ENCODE data around the gene CAMTA2.
"Not testable (repeated sequence)": the region's sequence is repeated elsewhere in the genome, so short reads cannot be mapped to it uniquely, and the experiment has no call there.

CAMTA2 gene, protein sequence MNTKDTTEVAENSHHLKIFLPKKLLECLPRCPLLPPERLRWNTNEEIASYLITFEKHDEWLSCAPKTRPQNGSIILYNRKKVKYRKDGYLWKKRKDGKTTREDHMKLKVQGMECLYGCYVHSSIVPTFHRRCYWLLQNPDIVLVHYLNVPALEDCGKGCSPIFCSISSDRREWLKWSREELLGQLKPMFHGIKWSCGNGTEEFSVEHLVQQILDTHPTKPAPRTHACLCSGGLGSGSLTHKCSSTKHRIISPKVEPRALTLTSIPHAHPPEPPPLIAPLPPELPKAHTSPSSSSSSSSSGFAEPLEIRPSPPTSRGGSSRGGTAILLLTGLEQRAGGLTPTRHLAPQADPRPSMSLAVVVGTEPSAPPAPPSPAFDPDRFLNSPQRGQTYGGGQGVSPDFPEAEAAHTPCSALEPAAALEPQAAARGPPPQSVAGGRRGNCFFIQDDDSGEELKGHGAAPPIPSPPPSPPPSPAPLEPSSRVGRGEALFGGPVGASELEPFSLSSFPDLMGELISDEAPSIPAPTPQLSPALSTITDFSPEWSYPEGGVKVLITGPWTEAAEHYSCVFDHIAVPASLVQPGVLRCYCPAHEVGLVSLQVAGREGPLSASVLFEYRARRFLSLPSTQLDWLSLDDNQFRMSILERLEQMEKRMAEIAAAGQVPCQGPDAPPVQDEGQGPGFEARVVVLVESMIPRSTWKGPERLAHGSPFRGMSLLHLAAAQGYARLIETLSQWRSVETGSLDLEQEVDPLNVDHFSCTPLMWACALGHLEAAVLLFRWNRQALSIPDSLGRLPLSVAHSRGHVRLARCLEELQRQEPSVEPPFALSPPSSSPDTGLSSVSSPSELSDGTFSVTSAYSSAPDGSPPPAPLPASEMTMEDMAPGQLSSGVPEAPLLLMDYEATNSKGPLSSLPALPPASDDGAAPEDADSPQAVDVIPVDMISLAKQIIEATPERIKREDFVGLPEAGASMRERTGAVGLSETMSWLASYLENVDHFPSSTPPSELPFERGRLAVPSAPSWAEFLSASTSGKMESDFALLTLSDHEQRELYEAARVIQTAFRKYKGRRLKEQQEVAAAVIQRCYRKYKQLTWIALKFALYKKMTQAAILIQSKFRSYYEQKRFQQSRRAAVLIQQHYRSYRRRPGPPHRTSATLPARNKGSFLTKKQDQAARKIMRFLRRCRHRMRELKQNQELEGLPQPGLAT

DNA sequence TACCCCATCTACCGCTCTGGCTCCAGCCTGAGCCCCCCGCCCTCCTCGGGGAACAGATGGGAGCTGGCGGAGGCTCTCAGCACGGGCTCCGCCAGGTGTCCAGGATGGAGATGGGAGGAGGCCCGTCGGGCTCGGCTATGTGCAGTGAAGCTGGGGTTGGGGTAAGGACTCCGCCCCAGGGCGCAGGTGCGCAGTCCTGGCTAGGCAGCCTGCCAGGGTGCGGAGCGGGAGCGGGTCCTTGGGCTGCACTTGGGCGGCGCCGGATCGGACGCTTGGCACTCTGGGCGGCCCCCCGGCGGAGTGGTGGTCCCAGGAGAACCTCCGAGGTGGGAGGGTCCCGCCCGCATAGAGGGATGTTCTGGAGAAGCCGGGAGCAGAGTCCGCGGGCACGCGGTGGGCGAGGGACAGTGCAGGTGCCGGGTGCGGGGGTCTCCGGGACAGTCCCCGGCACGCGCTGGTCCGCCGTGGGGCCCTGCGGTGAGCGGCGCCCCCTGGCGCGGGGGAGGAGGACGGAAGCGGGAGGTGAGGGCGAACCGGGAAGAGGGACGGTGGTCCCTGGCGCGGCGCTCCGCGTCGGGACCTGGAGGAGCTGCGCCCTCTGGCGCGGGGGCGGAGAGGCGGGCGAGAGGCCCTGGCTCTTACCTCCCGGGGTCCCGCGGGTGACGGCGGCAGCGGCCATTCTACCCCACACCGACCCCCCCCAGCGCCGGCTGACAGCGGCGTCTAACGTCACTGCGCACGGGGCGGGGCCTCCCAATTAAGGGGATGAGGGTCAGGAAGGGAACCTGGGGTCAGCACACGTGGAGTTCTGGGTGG is at the start of gene CAMTA2:
TSS of gene CAMTA2 (minus strand) at position 725 of the 816 bp plus-strand sequence. CDS start 1,453 bp downstream, outside the sequence.
- DNase-seq (ENCODE audit: low read depth, low spot score), result no peak

DNA sequence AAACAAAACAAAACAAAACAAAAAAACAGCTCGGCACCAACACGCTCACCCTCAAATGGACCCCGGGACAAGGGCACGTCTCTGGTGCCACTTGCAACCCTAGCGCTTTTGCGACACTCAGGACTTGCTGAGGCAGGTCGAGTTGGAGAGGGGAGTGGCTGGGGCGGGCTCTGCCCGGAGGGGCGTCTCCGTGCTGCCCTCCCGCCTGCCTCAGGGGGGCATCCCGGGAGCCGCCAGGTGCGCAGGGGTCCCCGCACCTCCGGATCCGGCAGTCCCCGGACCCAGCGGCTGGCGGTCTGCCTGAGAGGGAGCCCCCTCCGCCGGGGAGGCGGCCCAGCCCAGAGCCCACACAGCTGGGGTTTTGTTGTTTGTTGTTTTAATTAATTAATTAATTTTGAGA is 47.8 kb upstream of the CAMTA2 start, which contains the start of gene SLC52A1:
TSS of gene SLC52A1 (minus strand) at position 112 of the 400 bp plus-strand sequence. CDS start 820 bp downstream, outside the sequence.
- DNase-seq (ENCODE audit: low read depth, low spot score), result no peak

DNA sequence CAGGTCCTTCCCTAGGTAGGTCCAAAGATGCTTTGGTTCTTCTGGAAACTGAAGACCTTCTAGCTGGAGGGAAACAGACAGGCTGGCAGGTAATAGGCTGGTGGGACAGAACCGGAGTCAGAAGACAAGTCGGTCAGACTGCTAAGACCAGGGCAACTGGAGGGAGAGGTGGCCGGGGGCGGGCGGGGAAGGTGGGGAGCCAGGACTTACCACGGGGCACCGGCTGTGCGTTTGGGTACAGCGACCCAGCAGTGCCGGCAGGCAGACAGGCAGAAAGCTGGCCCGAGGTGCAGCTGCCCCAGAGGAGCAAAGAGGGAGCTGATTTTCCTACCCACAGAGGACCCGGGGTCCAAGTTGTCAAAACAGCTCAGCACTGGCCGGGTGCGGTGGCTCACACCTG is 47.2 kb upstream of the CAMTA2 start:
- DNase-seq (ENCODE audit: low read depth, low spot score), result no peak

DNA sequence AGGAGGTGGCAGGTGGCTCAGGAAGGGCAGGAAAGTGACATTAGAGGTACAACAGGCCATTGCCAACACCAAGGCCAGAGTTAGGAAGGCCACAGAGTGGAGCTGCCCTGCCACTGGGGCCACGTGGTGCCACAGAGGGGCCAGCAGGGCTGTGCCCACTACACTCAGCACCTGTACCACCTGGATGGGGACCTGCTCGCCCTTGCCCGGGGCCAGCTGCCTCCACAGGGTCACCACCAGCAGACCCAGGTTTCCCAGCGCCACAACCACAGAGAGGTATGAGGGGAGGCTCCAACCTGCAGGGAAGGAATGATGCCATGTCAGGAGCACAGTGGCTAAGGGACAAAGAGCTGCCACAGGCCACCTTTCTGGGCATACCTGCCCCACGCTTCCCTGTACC is 46.6 kb upstream of the CAMTA2 start:
- DNase-seq (ENCODE audit: low read depth, low spot score), result no peak

DNA sequence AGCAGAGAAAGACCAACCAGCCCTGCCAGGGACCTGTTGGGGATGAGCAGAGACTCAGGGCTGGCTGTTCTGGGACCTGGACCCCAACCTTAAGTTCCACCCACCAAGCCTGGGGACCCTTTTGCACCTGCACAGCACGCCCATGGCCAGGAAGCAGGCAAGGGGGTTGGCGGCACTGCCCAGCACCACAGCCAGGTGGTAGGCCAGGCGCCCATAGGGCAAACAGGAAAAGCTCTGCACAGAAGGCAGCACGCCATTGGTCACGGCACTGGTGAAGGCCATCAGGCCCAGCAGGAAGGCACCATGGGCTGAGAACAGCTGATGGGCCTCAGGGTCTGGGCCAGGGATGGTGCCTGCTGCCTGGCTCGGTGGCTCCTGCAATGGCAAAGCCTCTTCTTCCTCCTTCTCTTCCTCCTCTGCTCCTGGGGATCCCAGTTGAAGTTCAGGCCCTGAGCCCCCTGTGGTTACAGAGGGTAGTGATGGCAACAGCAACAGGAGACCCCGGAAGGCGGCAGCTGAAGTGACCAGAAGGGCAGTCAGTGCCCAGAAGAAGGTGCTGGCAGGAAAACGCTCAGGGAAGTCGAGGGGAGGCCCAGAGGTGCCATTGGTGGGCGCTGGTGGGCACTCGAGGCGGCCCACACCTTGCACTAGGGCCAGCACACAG is 46.0 kb upstream of the CAMTA2 start:
- DNase-seq (ENCODE audit: low read depth, low spot score), result no peak

DNA sequence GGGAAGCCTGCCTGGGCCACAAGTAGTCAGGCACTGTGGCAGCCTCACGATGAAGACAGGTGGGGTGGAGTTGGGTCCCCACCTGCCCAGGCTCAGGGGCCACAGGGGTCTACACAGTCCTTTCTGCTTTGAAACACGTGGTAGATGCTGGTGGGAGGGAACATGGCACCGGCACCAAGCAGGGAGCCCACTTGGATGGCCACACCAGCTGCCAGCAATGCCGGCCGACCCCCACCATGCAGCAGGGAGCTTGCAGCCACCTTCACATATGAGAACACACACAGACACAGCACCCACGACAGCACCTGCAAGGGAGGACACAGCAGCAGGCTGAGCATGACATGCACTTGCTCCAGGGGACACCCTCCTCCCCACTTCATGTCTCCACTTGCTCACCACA is 45.4 kb upstream of the CAMTA2 start:
- DNase-seq (ENCODE audit: low read depth, low spot score), result no peak

DNA sequence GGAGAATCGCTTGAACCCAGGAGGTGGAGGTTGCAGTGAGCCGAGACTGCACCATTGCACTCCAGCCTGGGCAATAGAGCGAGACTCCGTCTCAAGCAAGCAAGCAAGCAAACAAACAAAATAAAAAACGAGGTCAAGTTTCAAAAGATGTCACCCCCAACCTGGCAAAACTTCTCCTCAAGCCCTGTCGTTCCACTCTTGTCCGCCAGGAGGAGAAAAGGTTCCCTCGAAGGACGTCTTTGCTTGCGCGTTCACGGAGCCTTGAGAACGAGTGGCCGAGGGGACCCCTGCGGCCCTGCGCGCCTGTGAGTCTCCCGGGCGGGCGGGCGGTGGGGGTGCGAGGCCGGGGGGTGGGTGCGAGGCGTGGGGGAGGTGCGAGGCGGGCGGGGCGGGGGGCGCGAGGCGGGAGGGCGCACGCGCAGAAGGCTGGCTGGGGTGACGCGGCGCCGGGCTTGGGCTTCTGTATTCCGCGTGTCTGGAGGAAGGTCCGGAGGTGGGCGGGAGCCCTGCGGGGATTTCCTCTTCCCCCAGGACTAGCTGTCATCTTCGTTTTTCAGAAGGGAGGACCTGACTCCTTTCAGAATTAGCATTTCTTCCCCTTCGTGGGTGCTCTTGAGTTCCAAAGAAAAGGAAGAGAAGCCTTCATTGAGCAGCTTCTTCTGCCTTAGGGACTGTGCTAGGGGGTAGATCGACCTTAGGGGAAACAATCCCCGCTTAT is 44.0 kb upstream of the CAMTA2 start:
- no peak for DNase-seq (ENCODE audit: low read depth, low spot score)

DNA sequence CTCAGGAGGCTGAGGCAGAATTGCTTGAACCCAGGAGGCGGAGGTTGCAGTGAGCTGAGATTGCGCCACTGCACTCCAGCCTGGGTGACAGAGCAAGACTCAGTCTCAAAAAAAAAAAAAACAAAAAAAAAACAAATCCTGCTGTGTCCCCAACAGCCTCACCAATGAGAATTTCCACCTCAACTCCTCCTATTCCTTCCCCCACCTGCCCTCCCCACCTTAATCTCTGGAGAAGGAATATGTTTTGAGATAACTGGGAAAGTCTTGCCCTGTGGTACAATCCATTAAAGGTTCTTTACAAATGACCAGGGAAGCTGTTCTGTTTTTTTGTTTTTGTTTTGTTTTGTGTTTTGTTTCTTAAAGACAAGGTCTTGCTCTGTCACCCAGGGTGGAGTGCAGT is 42.7 kb upstream of the CAMTA2 start:
- not testable (repeated sequence) for DNase-seq (ENCODE audit: low read depth, low spot score)

DNA sequence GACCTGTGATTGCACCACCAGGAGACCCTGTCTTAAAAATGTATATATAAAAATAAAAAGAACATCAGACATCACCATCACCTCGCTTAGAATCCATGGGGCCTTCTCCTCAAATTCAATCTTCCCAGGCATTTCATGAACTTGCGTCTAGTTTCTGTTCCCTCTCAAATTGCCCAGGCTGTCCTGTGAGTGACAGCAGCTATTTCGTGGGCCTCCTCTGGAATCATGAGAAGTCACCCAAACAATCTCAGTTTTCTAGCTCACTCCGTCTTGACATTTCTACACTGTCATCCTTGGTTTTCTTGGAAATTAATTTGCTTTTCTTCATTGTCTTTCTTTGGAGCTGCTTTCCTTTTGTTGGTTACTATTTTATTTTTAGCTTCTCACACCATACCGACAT is 40.4 kb upstream of the CAMTA2 start:
- no peak for DNase-seq (ENCODE audit: low read depth, low spot score)

DNA sequence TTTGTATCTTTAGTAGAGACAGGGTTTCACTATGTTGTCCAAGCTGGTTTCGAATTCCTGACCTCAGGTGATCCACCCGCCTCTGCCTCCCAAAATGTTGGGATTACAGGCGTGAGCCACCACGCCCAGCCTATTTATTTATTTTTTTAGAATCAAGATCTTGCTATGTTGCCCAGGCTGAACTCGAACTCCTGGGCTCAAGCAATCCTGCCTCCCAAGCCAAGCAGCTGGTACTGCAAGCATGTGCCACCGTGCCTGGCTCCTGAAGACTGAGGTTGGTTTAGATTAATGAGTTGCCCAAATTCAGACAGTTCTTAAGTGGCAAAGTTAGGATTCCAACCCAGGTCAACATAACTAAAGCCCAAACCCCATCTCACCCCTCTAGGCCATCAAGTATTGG is 39.8 kb upstream of the CAMTA2 start:
- no peak for DNase-seq (ENCODE audit: low read depth, low spot score)

DNA sequence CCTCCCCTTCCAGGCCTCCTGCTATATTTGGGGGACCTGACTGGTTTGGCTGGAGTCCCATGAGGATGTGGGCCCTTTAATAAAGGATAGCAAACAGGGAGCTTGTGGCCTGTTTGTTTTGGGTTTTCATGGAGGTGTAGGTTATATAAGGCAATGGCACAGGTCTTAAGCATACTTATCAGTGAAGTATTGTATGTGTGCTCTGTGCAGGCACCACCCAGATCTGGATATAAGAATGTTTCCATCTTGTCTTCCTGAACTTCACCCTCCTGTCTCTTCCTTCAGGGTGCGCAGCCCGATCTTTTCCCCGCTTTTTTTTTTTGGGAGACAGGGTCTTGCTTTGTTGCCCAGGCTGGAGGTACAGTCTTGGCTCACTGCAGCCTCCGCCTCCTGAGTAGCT is 37.1 kb upstream of the CAMTA2 start:
- DNase-seq (ENCODE audit: low read depth, low spot score), result no peak

DNA sequence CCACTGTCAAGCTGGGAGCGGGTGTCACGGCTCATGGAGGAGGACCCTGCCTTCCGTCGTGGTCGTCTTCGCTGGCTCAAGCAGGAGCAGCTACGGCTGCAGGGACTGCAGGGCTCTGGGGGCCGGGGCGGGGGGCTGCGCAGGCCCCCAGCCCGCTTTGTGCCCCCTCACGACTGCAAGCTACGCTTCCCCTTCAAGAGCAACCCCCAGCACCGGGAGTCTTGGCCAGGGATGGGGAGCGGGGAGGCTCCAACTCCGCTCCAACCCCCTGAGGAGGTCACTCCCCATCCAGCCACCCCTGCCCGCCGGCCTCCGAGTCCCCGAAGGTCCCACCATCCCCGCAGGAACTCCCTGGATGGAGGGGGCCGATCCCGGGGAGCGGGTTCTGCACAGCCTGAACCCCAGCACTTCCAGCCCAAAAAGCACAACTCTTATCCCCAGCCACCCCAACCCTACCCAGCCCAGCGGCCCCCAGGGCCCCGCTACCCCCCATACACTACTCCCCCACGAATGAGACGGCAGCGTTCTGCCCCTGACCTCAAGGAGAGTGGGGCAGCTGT is 36.2 kb upstream of the CAMTA2 start:
- DNase-seq (ENCODE audit: low read depth, low spot score), result no peak

DNA sequence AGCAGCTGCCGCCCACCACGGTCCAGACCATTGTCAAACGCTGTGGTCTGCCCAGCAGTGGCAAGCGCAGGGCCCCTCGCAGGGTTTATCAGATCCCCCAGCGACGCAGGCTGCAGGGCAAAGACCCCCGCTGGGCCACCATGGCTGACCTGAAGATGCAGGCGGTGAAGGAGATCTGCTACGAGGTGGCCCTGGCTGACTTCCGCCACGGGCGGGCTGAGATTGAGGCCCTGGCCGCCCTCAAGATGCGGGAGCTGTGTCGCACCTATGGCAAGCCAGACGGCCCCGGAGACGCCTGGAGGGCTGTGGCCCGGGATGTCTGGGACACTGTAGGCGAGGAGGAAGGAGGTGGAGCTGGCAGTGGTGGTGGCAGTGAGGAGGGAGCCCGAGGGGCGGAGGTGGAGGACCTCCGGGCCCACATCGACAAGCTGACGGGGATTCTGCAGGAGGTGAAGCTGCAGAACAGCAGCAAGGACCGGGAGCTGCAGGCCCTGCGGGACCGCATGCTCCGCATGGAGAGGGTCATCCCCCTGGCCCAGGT is 34.8 kb upstream of the CAMTA2 start:
- DNase-seq (ENCODE audit: low read depth, low spot score), result no peak

DNA sequence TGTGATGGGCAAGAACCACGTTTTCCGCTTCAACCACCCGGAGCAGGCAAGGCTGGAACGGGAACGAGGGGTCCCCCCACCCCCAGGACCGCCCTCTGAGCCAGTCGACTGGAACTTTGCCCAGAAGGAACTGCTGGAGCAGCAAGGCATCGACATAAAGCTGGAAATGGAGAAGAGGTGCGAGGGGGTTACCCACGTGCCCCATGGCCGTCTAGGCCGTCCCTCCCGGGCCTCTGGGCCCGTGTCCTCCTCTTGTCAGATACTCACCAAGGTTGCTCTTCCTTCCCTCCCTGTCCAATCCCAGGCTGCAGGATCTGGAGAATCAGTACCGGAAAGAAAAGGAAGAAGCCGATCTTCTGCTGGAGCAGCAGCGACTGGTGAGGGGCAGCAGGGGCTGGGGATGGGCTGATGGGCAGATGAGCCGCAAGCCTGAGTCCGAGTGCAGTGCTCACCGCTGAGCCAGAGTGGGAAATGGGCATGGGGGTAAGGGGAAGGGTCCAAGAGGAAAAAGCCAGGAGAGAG is 33.1 kb upstream of the CAMTA2 start:
- DNase-seq (ENCODE audit: low read depth, low spot score), result no peak

DNA sequence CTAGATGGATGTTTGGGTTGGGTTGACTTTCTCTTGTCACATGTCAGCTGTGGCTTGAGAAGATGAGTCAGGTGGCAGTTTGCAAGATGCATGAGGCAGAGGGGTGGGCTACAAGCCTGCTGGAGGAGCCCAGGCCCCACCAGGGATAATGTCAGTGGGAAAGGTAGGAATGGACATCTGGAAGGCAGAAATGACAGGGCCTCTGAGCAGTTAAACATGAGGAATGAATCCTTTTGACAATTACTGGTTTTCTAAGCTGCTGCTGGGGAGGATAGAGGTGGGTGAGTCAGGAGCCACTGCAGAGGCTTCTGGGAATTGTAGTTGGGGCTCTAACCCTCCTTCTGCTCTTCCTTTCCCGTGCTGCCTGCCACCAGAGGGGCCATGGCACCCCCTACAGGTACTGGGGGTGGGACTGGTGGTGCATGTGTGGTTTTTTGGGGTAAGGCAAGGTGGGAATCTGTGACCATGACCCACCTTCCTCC is 32.0 kb upstream of the CAMTA2 start:
- no peak for DNase-seq (ENCODE audit: low read depth, low spot score)

DNA sequence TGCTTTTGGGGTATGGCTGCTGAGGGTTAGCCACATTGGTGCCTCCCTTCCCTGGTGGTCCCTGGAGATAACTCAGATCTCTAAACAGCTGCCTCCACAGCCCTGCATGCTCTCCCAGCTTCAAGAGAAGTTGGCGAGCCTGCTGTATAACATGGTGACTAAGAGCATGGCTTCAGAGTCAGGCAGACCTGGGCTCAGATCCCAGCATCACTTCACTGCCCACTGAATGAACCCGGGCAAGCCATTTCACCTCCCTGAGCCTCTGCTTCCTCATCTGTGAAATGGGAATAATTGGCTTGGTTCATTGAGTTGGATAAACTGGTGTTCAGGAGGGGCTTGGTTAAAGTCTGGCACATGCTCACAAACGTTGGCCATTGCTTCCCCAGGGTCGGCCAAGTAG is 26.9 kb upstream of the CAMTA2 start:
- DNase-seq (ENCODE audit: low read depth, low spot score), result no peak

DNA sequence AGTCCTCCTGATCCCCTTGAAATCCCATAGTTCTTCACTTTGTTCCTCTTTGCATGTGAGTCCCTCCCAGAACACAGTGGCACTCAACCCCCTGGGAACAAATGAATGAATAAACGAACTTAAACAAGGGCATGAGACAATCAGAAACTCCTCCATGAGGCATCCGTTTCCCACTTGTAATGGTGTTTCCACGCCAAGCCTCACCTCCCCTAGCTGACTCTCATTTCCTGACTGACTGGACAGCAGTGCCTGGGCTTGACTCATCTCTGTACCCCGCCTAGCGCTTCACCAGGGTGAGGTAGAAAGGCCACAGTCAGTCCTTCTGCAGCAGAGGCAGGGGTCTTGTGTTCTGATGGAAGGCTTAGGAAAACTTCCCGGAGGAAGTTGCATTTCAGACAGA is 24.5 kb upstream of the CAMTA2 start:
- DNase-seq (ENCODE audit: low read depth, low spot score), result no peak

DNA sequence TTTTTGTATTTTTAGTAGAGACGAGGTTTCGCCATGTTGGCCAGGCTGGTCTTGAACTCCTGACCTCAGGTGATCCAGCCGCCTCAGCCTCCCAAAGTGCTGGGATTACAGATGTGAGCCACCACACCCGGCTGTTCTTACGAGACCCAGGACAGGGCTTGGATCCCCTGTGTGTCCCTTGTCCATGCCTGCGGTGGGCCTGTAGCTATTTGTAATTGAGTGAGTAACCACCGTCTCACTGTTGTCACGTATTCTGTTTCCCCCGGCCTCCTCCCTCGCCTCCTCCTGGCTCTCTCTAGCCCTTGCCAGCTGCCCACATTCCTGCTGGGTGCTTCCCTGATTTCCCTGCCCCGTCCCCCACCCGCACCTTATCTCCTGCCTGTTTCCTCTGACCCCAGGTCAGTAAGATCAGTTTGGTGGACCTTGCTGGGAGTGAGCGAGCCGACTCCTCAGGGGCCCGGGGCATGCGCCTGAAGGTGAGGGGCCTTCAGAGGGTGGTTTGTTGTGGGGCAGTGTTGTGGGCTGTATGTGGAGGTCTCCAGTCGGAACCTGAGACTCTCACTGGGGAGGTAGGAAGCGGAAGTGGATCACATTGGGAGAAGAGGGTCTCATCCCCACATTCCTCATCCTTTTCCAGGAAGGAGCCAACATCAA is 15.9 kb upstream of the CAMTA2 start:
- DNase-seq (ENCODE audit: low read depth, low spot score), result no peak
